ENCODE measurements around the gene PCDHGC3.

PCDHGC3 gene

GRCh38 chr5:141493500-141494422 is 18.0 kb downstream of the PCDHGC3 start:
- H3K9ac ChIP-seq (ENCODE audit: low read length), result peak overlapping the region; percentile 84
- peaks cover 50% of the 10 kb centered on the region for H3K4me1 ChIP-seq (ENCODE audit: control insufficient read depth, insufficient read depth, low read length)
- no peaks in the 10 kb centered on the region; the same call in 1 of the 2 replicates for H3K36me3 ChIP-seq (ENCODE audit: control insufficient read depth, insufficient read depth, low read length)
- no peaks in the 10 kb centered on the region for H3K9me3 ChIP-seq (ENCODE audit: control insufficient read depth, insufficient read depth, low read depth, low read length)
- peak overlapping the region; percentile 66; the same call in 1 of the 2 replicates for H3K27ac ChIP-seq (ENCODE audit: low read depth, low read length)
- peaks cover 57% of the 10 kb centered on the region for H3K27me3 ChIP-seq (ENCODE audit: control insufficient read depth, insufficient read depth, low read length)
- peak overlapping the region; percentile 60; the same call in 1 of the 2 replicates for H3K4me3 ChIP-seq (ENCODE audit: low read depth, low read length)

- Histone ChIP-seq H3K36me3 (ENCODE audit: control insufficient read depth, insufficient read depth, low read length) (no peaks in the 10 kb centered on the region; the same call in 1 of the 2 replicates), H3K27ac (ENCODE audit: low read depth, low read length) (peak overlapping the region; percentile 66; the same call in 1 of the 2 replicates), H3K27me3 (ENCODE audit: control insufficient read depth, insufficient read depth, low read length) (peaks cover 47% of the 10 kb centered on the region), H3K9me3 (ENCODE audit: control insufficient read depth, insufficient read depth, low read depth, low read length) (no peaks in the 10 kb centered on the region), H3K4me1 (ENCODE audit: control insufficient read depth, insufficient read depth, low read length) (peaks cover 46% of the 10 kb centered on the region), H3K9ac (ENCODE audit: low read length) (peak overlapping the region; percentile 84), H3K4me3 (ENCODE audit: low read depth, low read length) (peak overlapping the region; percentile 60)
Observed at GRCh38 chr5:141494761-141495452, 19.1 kb downstream of the PCDHGC3 start.

- Histone ChIP-seq H3K27me3 (ENCODE audit: control insufficient read depth, insufficient read depth, low read length) (peaks cover 42% of the 10 kb centered on the region), H3K9me3 (ENCODE audit: control insufficient read depth, insufficient read depth, low read depth, low read length) (no peaks in the 10 kb centered on the region), H3K9ac (ENCODE audit: low read length) (peak overlapping the region; percentile 84), H3K36me3 (ENCODE audit: control insufficient read depth, insufficient read depth, low read length) (no peaks in the 10 kb centered on the region), H3K27ac (ENCODE audit: low read depth, low read length) (peak overlapping the region; percentile 66; the same call in 1 of the 2 replicates), H3K4me3 (ENCODE audit: low read depth, low read length) (peak overlapping the region; percentile 60), H3K4me1 (ENCODE audit: control insufficient read depth, insufficient read depth, low read length) (peaks cover 46% of the 10 kb centered on the region)
Observed at GRCh38 chr5:141495453-141495811, 19.7 kb downstream of the PCDHGC3 start.

- peak overlapping the region; percentile 84 for H3K9ac ChIP-seq (ENCODE audit: low read length)
Observed at GRCh38 chr5:141496038-141496437, 20.3 kb downstream of the PCDHGC3 start.

GRCh38 chr5:141501761-141502160 is 26.0 kb downstream of the PCDHGC3 start:
- Histone ChIP-seq H3K27ac (ENCODE audit: low read depth, low read length) (no peak overlapping the region), H3K9ac (ENCODE audit: low read length) (no peak overlapping the region)

More at GRCh38 chr5:141496038-141496437, 20.3 kb downstream of the PCDHGC3 start:
- peak overlapping the region; percentile 60; the same call in 1 of the 2 replicates for H3K4me3 ChIP-seq (ENCODE audit: low read depth, low read length)
- peak overlapping the region; percentile 66; the same call in 1 of the 2 replicates for H3K27ac ChIP-seq (ENCODE audit: low read depth, low read length)
- H3K27me3 ChIP-seq (ENCODE audit: control insufficient read depth, insufficient read depth, low read length), result peaks cover 36% of the 10 kb centered on the region
- no peaks in the 10 kb centered on the region for H3K36me3 ChIP-seq (ENCODE audit: control insufficient read depth, insufficient read depth, low read length)
- peaks cover 43% of the 10 kb centered on the region for H3K4me1 ChIP-seq (ENCODE audit: control insufficient read depth, insufficient read depth, low read length)
- H3K9me3 ChIP-seq (ENCODE audit: control insufficient read depth, insufficient read depth, low read depth, low read length), result no peaks in the 10 kb centered on the region

GRCh38 chr5:141503681-141504080 is 27.9 kb downstream of the PCDHGC3 start:
- Histone ChIP-seq H3K9me3 (ENCODE audit: control insufficient read depth, insufficient read depth, low read depth, low read length) (no peaks in the 10 kb centered on the region), H3K27me3 (ENCODE audit: control insufficient read depth, insufficient read depth, low read length) (no peaks in the 10 kb centered on the region), H3K4me3 (ENCODE audit: low read depth, low read length) (no peak overlapping the region), H3K4me1 (ENCODE audit: control insufficient read depth, insufficient read depth, low read length) (peaks cover 19% of the 10 kb centered on the region), H3K27ac (ENCODE audit: low read depth, low read length) (no peak overlapping the region), H3K9ac (ENCODE audit: low read length) (no peak overlapping the region), H3K36me3 (ENCODE audit: control insufficient read depth, insufficient read depth, low read length) (peaks cover 10% of the 10 kb centered on the region; the same call in 1 of the 2 replicates)

More at GRCh38 chr5:141501761-141502160, 26.0 kb downstream of the PCDHGC3 start:
- Histone ChIP-seq H3K4me3 (ENCODE audit: low read depth, low read length) (no peak overlapping the region), H3K9me3 (ENCODE audit: control insufficient read depth, insufficient read depth, low read depth, low read length) (no peaks in the 10 kb centered on the region), H3K36me3 (ENCODE audit: control insufficient read depth, insufficient read depth, low read length) (peaks cover 10% of the 10 kb centered on the region; the same call in 1 of the 2 replicates), H3K4me1 (ENCODE audit: control insufficient read depth, insufficient read depth, low read length) (peaks cover under 1% of the 10 kb centered on the region; the same call in 1 of the 2 replicates), H3K27me3 (ENCODE audit: control insufficient read depth, insufficient read depth, low read length) (no peaks in the 10 kb centered on the region)

GRCh38 chr5:141504216-141504615 is 28.4 kb downstream of the PCDHGC3 start:
- Histone ChIP-seq H3K4me3 (ENCODE audit: low read depth, low read length) (no peak overlapping the region), H3K27ac (ENCODE audit: low read depth, low read length) (no peak overlapping the region), H3K4me1 (ENCODE audit: control insufficient read depth, insufficient read depth, low read length) (peaks cover 21% of the 10 kb centered on the region), H3K9me3 (ENCODE audit: control insufficient read depth, insufficient read depth, low read depth, low read length) (no peaks in the 10 kb centered on the region), H3K9ac (ENCODE audit: low read length) (no peak overlapping the region), H3K36me3 (ENCODE audit: control insufficient read depth, insufficient read depth, low read length) (peaks cover 10% of the 10 kb centered on the region; the same call in 1 of the 2 replicates), H3K27me3 (ENCODE audit: control insufficient read depth, insufficient read depth, low read length) (no peaks in the 10 kb centered on the region)

- H3K4me1 ChIP-seq (ENCODE audit: control insufficient read depth, insufficient read depth, low read length), result peaks cover 28% of the 10 kb centered on the region
- no peaks in the 10 kb centered on the region for H3K27me3 ChIP-seq (ENCODE audit: control insufficient read depth, insufficient read depth, low read length)
- H3K9ac ChIP-seq (ENCODE audit: low read length), result no peak overlapping the region
- peaks cover 15% of the 10 kb centered on the region; the same call in 1 of the 2 replicates for H3K36me3 ChIP-seq (ENCODE audit: control insufficient read depth, insufficient read depth, low read length)
- H3K4me3 ChIP-seq (ENCODE audit: low read depth, low read length), result no peak overlapping the region
- no peaks in the 10 kb centered on the region for H3K9me3 ChIP-seq (ENCODE audit: control insufficient read depth, insufficient read depth, low read depth, low read length)
- no peak overlapping the region for H3K27ac ChIP-seq (ENCODE audit: low read depth, low read length)
Observed at GRCh38 chr5:141506381-141507155, 30.8 kb downstream of the PCDHGC3 start.

GRCh38 chr5:141507387-141508091 is 31.8 kb downstream of the PCDHGC3 start:
- Histone ChIP-seq H3K9ac (ENCODE audit: low read length) (peak overlapping the region; percentile 46), H3K4me1 (ENCODE audit: control insufficient read depth, insufficient read depth, low read length) (peaks cover 28% of the 10 kb centered on the region), H3K27me3 (ENCODE audit: control insufficient read depth, insufficient read depth, low read length) (no peaks in the 10 kb centered on the region), H3K9me3 (ENCODE audit: control insufficient read depth, insufficient read depth, low read depth, low read length) (no peaks in the 10 kb centered on the region), H3K4me3 (ENCODE audit: low read depth, low read length) (no peak overlapping the region; the same call in 1 of the 2 replicates), H3K27ac (ENCODE audit: low read depth, low read length) (no peak overlapping the region; the same call in 1 of the 2 replicates), H3K36me3 (ENCODE audit: control insufficient read depth, insufficient read depth, low read length) (peaks cover 17% of the 10 kb centered on the region; the same call in 1 of the 2 replicates)

- Histone ChIP-seq H3K36me3 (ENCODE audit: control insufficient read depth, insufficient read depth, low read length) (peaks cover 17% of the 10 kb centered on the region; the same call in 1 of the 2 replicates), H3K9ac (ENCODE audit: low read length) (peak overlapping the region; percentile 46), H3K4me3 (ENCODE audit: low read depth, low read length) (peak overlapping the region; percentile 28; the same call in 1 of the 2 replicates), H3K4me1 (ENCODE audit: control insufficient read depth, insufficient read depth, low read length) (peaks cover 28% of the 10 kb centered on the region), H3K27me3 (ENCODE audit: control insufficient read depth, insufficient read depth, low read length) (no peaks in the 10 kb centered on the region), H3K27ac (ENCODE audit: low read depth, low read length) (peak overlapping the region; percentile 28; the same call in 1 of the 2 replicates), H3K9me3 (ENCODE audit: control insufficient read depth, insufficient read depth, low read depth, low read length) (no peaks in the 10 kb centered on the region)
Observed at GRCh38 chr5:141508440-141508797, 32.7 kb downstream of the PCDHGC3 start.
